Endothelial cell of umbilical vein (primary cell): ENCODE data around the gene CFAP300.

Experiments used
- EZH2 ChIP-seq: IDR thresholded peaks from 2 replicates; pipeline ENCODE4 v1.6.1; 2012; ENCODE audit warnings: borderline replicate concordance, low read depth, mild to moderate bottlenecking, moderate library complexity, low read length, inconsistent platforms; ENCODE audit not compliant: severe bottlenecking
- FOS ChIP-seq: IDR thresholded peaks from 2 replicates; pipeline ENCODE4 v1.6.1; 2011; ENCODE audit warnings: mild to moderate bottlenecking, low read length, moderate library complexity, borderline replicate concordance; ENCODE audit not compliant: insufficient read depth
- GATA2 ChIP-seq: IDR thresholded peaks from 2 replicates; pipeline ENCODE4 v1.7.0; 2011; ENCODE audit warnings: low read depth, mild to moderate bottlenecking, moderate library complexity, mixed read lengths, low read length; ENCODE audit not compliant: insufficient read length, insufficient read depth
- JUN ChIP-seq: IDR thresholded peaks from 2 replicates; pipeline ENCODE4 v1.6.1; 2011; ENCODE audit warnings: borderline replicate concordance, low read depth; ENCODE audit not compliant: insufficient read length, insufficient read depth
- MAX ChIP-seq: IDR thresholded peaks from 2 replicates; pipeline ENCODE4 v1.6.1; 2011; ENCODE audit not compliant: insufficient read depth, insufficient read length
- MYC ChIP-seq: IDR thresholded peaks from one replicate; pipeline ENCODE4 v1.6.1; 2011; ENCODE audit warnings: mild to moderate bottlenecking, low read depth, low read length
- POLR2A ChIP-seq: IDR thresholded peaks from 2 replicates; pipeline ENCODE4 v1.6.1; 2012; ENCODE audit warnings: low read depth, mild to moderate bottlenecking, control low read depth, low read length
- POLR2AphosphoS5 ChIP-seq: IDR thresholded peaks from 2 replicates; pipeline ENCODE4 v1.6.1; 2012; ENCODE audit warnings: low read depth, mild to moderate bottlenecking, control low read depth, low read length, moderate library complexity; ENCODE audit not compliant: insufficient read depth
- TF ChIP-seq, protein P1 (sequence below), 2 donors: IDR thresholded peaks; 1 replicate in 1 of 2; 2 replicates in 1 of 2; pipeline ENCODE4 v1.5.1; 2011; ENCODE audit warnings: low read length in 2 of 2, mild to moderate bottlenecking in 2 of 2, moderate library complexity in 2 of 2, control low read depth in 1 of 2, inconsistent platforms in 1 of 2, low read depth in 1 of 2; ENCODE audit not compliant: insufficient read depth in 1 of 2; ENCODE audit errors: extremely low read depth in 1 of 2

DNA sequence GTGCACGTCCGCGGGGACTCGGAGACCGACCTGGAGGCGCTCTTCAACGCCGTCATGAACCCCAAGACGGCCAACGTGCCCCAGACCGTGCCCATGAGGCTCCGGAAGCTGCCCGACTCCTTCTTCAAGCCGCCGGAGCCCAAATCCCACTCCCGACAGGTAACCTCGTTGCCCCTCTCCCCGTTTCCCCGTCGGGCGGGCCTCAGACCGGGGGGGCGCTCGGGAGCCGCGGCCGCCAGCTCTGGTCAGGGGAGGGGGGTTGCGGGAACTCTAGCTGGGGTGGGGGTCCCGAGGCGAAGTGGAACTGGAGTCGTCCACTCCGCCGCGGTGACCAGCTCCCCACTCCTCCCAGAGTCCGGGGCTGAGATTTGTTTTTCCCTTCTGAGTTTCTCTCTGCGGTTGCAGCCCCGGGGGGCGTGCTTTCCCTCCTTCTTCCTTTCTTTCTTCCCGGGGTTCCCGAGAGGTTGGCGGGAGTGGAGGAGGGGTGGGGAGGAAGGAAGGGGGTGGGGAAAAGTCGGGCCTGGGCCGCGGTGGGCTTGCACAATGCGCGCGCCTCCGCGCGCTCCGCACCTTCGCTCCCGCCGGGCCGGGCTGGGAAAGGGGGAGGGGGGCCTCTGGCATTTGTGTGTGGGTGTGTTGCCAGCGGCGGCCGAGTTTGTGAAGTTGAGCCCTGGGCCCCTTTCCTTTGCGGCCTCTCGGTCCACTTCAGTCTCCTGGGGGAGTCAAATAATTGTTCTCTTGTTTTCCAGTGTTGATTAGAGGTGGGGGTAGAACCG lies 64.0 kb downstream of the CFAP300 start:
- TF ChIP-seq, protein P1, sequence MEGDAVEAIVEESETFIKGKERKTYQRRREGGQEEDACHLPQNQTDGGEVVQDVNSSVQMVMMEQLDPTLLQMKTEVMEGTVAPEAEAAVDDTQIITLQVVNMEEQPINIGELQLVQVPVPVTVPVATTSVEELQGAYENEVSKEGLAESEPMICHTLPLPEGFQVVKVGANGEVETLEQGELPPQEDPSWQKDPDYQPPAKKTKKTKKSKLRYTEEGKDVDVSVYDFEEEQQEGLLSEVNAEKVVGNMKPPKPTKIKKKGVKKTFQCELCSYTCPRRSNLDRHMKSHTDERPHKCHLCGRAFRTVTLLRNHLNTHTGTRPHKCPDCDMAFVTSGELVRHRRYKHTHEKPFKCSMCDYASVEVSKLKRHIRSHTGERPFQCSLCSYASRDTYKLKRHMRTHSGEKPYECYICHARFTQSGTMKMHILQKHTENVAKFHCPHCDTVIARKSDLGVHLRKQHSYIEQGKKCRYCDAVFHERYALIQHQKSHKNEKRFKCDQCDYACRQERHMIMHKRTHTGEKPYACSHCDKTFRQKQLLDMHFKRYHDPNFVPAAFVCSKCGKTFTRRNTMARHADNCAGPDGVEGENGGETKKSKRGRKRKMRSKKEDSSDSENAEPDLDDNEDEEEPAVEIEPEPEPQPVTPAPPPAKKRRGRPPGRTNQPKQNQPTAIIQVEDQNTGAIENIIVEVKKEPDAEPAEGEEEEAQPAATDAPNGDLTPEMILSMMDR (IDR thresholded peaks at IDR 0.05; ENCODE audit: extremely low read depth in 1 of 2, insufficient read depth in 1 of 2, low read depth in 1 of 2, low read length in 2 of 2): peak in 1 of 2 donors; percentile 15
- TF ChIP-seq POLR2A (peak; percentile 27), EZH2 (no peak), MYC (no peak), MAX (no peak), JUN (no peak), POLR2AphosphoS5 (no peak), FOS (no peak), GATA2 (no peak)
